ENCODE measurements around the gene SYT1. TPM values are rescaled to one million over a fixed set of nuclear protein-coding genes. Genes with fewer than 3 reads are reported as not detected.
"Not testable (repeated sequence)": the region's sequence is repeated elsewhere in the genome, so short reads cannot be mapped to it uniquely, and the experiment has no call there.

SYT1 gene
- polyA plus RNA-seq, 12 donors, result 1.0 to 9.0 (median 1.9) TPM; not detected in 1

GRCh38 chr12:79393842-79394241 lies 529.3 kb downstream of the SYT1 start:
- no peak for DNase-seq

DNA sequence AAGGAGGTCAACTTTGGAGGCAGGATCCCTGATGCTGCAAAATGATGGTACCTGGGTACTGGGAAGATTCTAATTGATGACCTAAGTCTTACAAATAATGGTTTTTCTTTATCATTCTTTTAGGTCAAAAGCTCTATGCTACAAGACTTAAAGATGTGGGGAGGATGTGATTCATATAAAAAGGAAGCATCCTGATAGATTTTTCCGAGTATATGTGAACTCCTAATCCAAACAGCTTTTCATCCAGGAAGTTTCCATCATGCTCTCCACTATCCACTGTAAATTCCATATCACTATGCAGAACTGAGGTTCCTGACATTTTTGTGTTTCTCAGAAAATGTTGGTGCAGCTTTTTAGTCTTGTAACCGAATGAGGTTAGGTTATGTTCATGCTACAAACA lies 533.0 kb downstream of the SYT1 start:
- no peak for DNase-seq

- no peak for DNase-seq
Observed at GRCh38 chr12:79400481-79400880, 535.9 kb downstream of the SYT1 start.

- DNase-seq, result no peak
Observed at GRCh38 chr12:79402606-79403005, 538.0 kb downstream of the SYT1 start.

DNA sequence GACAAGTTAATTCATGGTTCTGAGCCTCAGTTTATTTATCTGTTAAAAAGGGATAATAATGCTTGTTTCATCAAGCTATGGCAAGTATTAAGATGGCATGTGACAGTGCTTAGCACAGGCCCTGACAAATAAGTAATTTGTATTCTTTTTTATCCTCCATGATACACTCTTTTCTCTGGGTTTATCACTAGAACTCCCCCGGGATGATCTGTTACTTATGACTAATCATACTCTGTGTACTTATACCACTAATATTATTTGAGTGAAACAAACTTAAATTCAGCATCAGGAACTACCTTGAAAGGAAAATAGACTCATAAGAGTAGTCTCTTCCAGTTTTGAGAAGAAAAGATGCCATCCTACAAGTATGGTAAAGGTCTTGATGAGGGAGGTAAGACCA lies 542.4 kb downstream of the SYT1 start:
- DNase-seq, result no peak

GRCh38 chr12:79407671-79408622 lies 543.4 kb downstream of the SYT1 start:
- peak; percentile 49 for DNase-seq

DNA sequence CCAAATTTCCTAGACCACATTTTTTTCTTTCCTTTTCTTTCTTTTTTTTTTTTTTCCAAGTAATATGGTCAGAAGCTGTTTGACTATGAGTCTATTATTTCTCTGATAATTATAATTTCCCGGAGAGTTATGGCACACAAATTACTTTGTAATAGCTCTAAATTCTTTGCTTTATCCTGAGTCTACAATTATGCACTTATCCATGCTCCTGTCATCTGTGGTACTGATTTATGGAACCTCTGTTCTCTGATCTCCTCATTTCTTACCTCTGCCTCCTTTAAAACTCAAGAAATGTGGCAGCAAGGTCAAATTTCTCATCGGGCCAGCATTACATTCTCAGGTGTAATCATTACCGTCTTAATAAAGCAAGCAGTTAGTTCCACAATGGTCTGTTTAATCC lies 544.1 kb downstream of the SYT1 start:
- no peak for DNase-seq

DNA sequence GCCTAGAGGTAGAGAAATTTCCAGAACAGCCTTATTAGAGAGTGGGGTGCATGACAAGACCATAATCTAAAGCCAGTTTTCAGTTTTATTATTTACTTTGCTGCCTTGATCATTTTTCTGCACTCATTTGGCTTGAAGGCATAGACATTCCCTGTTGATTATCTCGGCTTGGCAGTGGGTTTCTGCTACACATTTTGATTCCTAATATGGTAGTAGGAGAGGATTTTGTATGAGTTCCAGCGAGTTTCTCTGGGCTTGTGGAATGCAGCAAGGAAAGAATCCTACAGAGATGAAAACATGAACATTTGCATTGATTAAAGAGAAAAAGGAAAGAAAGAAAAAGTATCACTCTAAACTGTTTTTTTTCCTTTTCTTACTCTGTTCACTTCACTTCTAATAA lies 545.0 kb downstream of the SYT1 start:
- peak; percentile 28 for DNase-seq

DNA sequence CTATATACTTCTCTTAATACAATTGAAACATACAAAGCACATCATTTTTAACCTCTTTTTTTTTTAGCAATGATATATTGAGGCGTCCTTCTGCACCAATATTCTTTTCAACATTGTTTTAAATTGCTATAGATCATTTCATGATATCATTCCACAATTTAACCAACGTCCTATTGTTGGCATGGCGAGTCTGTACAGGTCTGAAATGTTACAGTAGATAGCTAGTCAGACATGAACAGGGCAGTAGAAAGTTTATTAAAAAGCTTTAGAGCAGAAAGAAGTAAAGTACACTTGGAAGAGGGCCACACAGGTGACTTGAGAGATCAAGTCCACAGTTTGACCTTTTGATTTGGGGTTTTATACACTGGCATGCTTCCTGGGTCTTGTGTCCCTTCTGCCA lies 547.2 kb downstream of the SYT1 start:
- no peak for DNase-seq

- no peak for DNase-seq
Observed at GRCh38 chr12:79413796-79414195, 549.2 kb downstream of the SYT1 start.

GRCh38 chr12:79414252-79414651 lies 549.7 kb downstream of the SYT1 start:
- no peak for DNase-seq

GRCh38 chr12:79415321-79415720 lies 550.7 kb downstream of the SYT1 start:
- DNase-seq, result no peak

GRCh38 chr12:79415746-79416435 lies 551.3 kb downstream of the SYT1 start:
- DNase-seq, result no peak

DNA sequence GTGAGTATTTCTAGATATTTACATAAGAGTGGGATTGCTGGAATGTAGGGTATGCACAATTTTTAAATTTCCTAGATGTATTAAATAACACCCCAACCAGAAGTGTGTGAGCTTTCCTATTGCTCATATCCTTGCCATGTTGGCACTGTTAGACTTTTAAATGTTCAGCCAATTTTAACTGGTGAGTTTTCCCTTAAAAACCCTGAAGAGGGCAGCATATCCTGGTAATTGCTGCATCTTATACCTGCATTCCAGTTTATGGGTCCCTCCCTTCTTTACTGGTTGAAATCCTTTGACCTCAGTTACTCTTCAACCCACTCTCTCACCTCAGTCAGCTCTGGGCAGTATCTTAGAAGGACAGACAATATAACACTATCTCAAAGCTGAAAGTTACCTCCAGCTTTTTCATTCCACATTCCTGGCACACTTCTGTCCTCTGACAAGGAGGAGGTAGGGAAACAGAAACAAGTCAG lies 555.6 kb downstream of the SYT1 start:
- DNase-seq, result no peak

DNA sequence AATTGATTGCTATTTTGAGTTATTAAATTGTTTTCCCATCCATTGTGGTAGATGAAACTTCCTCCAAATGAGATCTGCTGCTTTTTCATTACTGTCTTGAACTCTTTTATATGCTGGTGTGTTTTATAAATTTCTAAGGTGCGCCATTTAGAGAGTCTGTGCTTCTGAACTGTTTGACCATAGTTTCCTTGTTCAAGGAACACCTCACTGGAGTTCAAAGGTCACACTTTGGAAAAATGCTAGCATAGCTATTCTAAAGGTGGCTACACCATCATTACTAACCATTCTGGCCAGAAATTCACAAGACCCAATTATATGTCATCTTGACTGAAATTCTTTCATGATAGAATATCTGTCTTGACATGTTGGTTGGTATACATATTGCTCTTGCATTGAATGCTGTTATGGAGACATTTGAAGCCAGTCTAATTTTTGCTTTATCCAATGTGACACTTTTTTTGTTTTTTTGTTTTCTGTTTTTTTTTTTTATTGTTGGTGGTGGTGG lies 556.7 kb downstream of the SYT1 start:
- DNase-seq, result no peak

DNA sequence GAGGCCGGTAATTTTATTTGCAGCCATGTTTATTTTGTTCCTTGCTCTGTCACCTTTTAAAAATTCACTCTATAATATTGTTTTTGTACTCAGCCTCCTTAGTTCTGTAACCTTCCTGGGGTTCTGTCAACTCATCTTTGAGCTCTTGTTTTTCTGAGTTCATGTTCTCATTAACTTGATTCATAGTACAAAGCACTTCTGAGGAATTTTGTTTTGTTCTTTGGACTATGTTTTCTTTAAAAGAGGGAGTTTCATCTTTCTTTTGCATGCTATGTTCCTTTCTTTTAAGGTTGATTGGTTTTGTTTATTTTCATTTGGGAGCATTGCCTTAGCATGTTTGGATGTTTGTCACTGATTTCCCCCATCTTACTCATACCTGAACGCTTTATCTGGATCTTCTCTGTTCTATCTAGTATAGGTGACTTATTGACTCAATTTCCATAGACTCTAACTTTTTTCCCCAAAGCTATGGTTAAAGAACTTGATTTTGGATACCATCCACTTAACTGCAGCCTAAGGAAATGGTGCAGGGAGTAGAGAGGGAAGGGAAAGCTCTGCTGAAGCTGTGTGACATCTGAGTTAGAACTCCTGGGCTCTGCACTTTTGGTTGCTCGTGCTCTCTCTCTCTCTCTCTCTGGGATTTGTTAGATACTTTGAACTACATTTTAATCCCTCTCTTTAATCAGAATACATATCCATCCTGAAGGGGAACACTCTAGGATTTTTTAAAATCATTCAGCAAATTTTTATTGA lies 557.7 kb downstream of the SYT1 start:
- no peak for DNase-seq

DNA sequence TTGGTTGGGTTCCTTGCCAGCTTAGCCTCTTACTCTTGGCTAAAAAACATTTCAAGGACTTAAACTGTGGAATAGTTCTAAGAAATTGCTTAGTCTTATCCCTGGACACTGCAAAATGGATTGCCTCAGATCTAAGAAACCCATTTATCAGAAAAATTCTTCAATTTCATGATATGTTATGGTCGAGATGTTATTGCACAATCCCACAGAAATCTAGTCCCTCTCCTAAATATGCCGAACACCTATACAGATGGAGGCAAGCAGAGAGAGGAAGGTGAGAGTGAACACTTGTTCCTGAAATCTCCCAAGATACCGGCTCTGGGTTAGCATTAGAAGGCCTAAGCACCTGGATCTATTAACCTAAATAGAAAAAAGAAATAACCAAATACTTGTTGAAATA lies 559.0 kb downstream of the SYT1 start:
- DNase-seq, result no peak

GRCh38 chr12:79424109-79424721 lies 559.6 kb downstream of the SYT1 start:
- no peak for DNase-seq

DNA sequence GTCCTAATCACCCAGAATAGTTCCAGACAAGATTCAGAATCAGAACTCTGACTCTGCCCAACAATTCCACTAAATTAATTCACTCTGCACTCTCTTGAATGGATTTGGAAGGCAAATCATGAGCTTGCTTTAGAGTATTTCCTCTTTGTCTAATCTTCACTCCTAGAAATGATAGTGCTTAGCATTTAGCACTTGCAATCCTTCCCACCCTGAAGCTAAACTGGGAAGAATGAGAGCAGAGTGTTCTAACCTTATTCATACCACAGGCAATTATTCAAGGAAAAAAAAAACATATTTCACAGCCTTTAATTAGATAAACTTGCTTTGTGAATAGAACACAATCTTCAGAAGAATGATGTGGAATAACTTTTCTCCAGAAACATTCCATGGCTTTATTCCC lies 561.5 kb downstream of the SYT1 start:
- DNase-seq, result no peak

GRCh38 chr12:79426744-79427143 lies 562.2 kb downstream of the SYT1 start:
- DNase-seq, result not testable (repeated sequence)

DNA sequence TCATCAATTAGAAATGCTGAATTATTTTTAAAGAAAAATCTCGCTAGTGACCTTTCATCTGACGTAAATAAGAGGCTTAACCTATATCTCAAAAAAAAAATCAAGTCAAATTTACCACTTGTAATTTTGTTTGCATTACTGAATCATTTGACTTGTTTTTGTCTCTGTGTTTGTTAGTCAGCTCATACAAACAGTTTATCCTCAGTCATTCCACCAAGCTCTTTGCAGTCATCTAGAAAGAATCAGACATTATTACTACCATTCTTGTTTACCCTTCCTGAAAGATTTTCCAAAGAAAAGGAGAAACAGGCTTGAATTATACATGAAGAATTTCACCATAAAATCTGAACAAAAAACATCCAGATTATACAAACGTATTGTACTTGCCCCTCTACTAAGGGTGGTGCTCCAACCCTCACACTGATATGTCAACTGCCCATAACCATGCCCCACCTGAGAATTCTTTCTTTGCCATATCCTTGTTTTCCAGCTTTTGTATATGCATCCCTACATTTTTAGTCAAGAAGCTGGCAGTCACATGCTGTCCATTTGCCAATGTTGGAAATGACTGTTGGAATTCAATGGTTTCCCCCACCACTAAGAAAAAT lies 569.0 kb downstream of the SYT1 start:
- DNase-seq, result no peak

All from muscle of arm (tissue), 12 donors.